Measurements from ENCODE around the gene IMPDH2. TPM values are rescaled to one million over a fixed set of nuclear protein-coding genes. Genes with fewer than 3 reads are reported as not detected.

The IMPDH2 gene
- total RNA-seq, 1 donor from 2014 or later: 271 TPM

- DNase-seq (ENCODE audit: low spot score): no peak
- Histone ChIP-seq H4K20me1 (ENCODE audit: low read depth) (peaks cover 84% of the 10 kb centered on the region), H3K36me3 (no peaks in the 10 kb centered on the region), H3K4me2 (no peak overlapping the region), H3K27me3 (no peaks in the 10 kb centered on the region), H3K9ac (no peak overlapping the region), H3K4me3 (no peak overlapping the region), H3K79me2 (ENCODE audit: low read depth) (peaks cover 48% of the 10 kb centered on the region), H3K27ac (no peak overlapping the region), H3K9me3 (ENCODE audit: low read depth) (no peaks in the 10 kb centered on the region), H3K4me1 (no peaks in the 10 kb centered on the region), H2AFZ (replicated peaks) (no peak overlapping the region), H3F3A (ENCODE audit: low read depth) (peaks cover 41% of the 10 kb centered on the region)
- Mint-ChIP-seq H3K9me3 (no peaks in the 10 kb centered on the region), H3K27ac (no peak overlapping the region), H3K27me3 (ENCODE audit: insufficient read depth, low read depth) (peaks cover 4% of the 10 kb centered on the region), H3K36me3 (peaks cover 21% of the 10 kb centered on the region), H3K4me3 (no peak overlapping the region), H3K4me1 (peaks cover 13% of the 10 kb centered on the region)
- TF ChIP-seq EZH2 (IDR thresholded peaks at IDR 0.05) (no peak), CTCF (IDR thresholded peaks at IDR 0.05) (peak; percentile 48), EZH2phosphoT487 (IDR thresholded peaks at IDR 0.05) (no peak)
Observed at GRCh38 chr3:49013738-49014660, 15.2 kb downstream of the IMPDH2 start.

- Histone ChIP-seq H3K9me3 (ENCODE audit: low read depth) (no peaks in the 10 kb centered on the region), H2AFZ (replicated peaks) (no peak overlapping the region), H3F3A (ENCODE audit: low read depth) (peaks cover 40% of the 10 kb centered on the region), H3K79me2 (ENCODE audit: low read depth) (peaks cover 54% of the 10 kb centered on the region), H3K27ac (no peak overlapping the region), H3K4me2 (no peak overlapping the region), H4K20me1 (ENCODE audit: low read depth) (peaks cover 92% of the 10 kb centered on the region), H3K36me3 (no peaks in the 10 kb centered on the region), H3K9ac (no peak overlapping the region), H3K4me3 (no peak overlapping the region), H3K4me1 (peaks cover 6% of the 10 kb centered on the region), H3K27me3 (no peaks in the 10 kb centered on the region)
- no peak overlapping the region for H3K4me3 Mint-ChIP-seq
- H3K4me1 Mint-ChIP-seq: peaks cover 13% of the 10 kb centered on the region
- no peaks in the 10 kb centered on the region for H3K9me3 Mint-ChIP-seq
- peaks cover 22% of the 10 kb centered on the region for H3K36me3 Mint-ChIP-seq
- TF ChIP-seq CTCF (IDR thresholded peaks at IDR 0.05) (no peak), EZH2 (IDR thresholded peaks at IDR 0.05) (no peak), EZH2phosphoT487 (IDR thresholded peaks at IDR 0.05) (no peak)
- DNase-seq (ENCODE audit: low spot score): no peak
- peaks cover 4% of the 10 kb centered on the region for H3K27me3 Mint-ChIP-seq (ENCODE audit: insufficient read depth, low read depth)
- H3K27ac Mint-ChIP-seq: no peak overlapping the region
Observed at GRCh38 chr3:49013113-49013737, 16.0 kb downstream of the IMPDH2 start.

GRCh38 chr3:49012441-49013017, 16.7 kb downstream of the IMPDH2 start:
- no peak overlapping the region for H3K9ac ChIP-seq
- no peak overlapping the region for H2AFZ ChIP-seq (replicated peaks)
- no peak overlapping the region for H3K4me3 ChIP-seq
- peaks cover 94% of the 10 kb centered on the region for H4K20me1 ChIP-seq (ENCODE audit: low read depth)
- H3K9me3 ChIP-seq (ENCODE audit: low read depth): no peaks in the 10 kb centered on the region
- H3K27me3 ChIP-seq: no peaks in the 10 kb centered on the region
- no peaks in the 10 kb centered on the region for H3K36me3 ChIP-seq
- H3F3A ChIP-seq (ENCODE audit: low read depth): peaks cover 37% of the 10 kb centered on the region
- Mint-ChIP-seq H3K4me1 (peaks cover 16% of the 10 kb centered on the region), H3K4me3 (no peak overlapping the region), H3K27me3 (ENCODE audit: insufficient read depth, low read depth) (peaks cover 6% of the 10 kb centered on the region), H3K27ac (no peak overlapping the region), H3K36me3 (peaks cover 23% of the 10 kb centered on the region), H3K9me3 (no peaks in the 10 kb centered on the region)
- no peak for DNase-seq (ENCODE audit: low spot score)
- no peak overlapping the region for H3K4me2 ChIP-seq
- no peak overlapping the region for H3K27ac ChIP-seq
- H3K79me2 ChIP-seq (ENCODE audit: low read depth): peaks cover 61% of the 10 kb centered on the region
- TF ChIP-seq EZH2 (IDR thresholded peaks at IDR 0.05) (no peak), CTCF (IDR thresholded peaks at IDR 0.05) (no peak), EZH2phosphoT487 (IDR thresholded peaks at IDR 0.05) (no peak)
- H3K4me1 ChIP-seq: peaks cover 8% of the 10 kb centered on the region

Measured in neural progenitor cell (in vitro differentiated cells).